MV-4-11 (cell line): ENCODE data around the gene LTBP2.
A peak's percentile ranks its signal among the peaks of the same experiment; 100 is the strongest.

Experiments
- DNase-seq: peaks from one replicate; lab custom pipeline; 2025; lab: John Stamatoyannopoulos, UW

Gene LTBP2

DNA sequence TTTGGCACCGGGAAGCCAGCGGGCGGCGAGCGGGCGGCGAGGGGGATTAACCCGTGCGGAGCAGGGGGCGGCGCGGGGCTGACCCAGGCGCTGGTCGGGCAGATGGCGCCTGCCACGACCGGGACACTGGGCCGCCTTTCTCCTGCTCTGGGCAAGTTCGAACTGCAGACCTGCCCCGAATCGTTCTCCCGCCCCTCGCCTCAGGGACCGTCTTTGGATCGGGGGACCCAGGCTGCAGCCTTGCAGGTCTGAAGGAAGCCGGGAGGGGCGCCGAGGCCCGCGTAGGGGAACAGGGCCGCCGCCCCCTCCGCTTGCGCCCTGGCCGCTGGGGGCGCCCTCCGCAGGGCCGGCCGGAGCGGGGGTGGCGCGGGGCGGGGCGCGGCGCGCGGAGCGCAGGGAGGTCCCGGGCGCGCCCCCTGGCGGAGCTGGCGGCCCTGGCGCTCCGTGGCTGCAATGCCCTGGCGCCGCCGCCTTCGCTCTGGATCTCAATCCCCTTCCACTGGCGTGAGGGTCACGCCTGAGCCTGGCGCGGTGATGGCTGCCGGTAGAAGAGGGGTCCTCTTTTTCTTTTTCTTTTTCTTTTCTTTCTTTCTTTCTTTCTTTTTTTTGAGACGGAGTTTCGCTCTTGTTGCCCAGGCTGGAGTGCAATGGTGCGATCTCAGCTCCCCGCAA is 449 bp upstream of the LTBP2 start:
- DNase-seq = peak; percentile 13

DNA sequence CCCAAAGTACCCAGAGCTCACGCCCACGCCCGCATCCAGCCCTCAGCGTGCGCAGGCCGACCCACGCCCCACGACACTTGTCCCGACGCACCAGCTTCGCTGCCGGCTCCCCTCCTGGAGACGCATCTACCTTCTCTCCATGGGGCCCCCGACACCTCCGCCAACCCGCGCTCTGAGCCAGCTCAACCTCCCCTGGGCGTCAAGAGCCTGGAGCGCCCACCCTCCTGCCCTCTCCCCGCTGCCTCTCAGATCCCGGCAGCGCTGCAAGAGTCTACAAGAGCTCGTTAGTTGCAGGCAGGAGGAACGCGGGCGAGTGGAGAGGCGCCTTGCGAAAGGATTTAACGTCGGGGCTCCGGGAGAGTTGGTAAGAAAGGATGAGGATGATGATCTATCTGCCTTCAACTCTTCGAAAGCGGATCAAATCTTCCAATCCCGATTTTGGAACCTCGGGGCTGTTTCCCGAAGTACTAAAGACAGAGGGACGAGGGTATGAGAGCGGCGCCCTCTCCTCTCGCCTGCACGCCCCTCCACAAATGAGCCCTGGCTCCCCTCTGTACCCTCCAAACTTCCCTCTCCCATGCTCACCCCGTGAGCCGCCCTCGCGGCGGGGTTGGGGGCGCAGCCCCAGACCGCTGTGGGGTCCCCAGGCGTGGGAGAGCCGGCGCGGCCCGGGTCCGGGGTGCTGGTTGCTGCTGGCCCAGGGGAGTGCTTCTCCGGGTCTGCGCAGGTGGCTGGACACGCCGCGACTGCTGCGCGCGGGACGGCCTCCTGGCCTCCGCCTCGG is 979 bp downstream of the LTBP2 start:
- DNase-seq = no peak

DNA sequence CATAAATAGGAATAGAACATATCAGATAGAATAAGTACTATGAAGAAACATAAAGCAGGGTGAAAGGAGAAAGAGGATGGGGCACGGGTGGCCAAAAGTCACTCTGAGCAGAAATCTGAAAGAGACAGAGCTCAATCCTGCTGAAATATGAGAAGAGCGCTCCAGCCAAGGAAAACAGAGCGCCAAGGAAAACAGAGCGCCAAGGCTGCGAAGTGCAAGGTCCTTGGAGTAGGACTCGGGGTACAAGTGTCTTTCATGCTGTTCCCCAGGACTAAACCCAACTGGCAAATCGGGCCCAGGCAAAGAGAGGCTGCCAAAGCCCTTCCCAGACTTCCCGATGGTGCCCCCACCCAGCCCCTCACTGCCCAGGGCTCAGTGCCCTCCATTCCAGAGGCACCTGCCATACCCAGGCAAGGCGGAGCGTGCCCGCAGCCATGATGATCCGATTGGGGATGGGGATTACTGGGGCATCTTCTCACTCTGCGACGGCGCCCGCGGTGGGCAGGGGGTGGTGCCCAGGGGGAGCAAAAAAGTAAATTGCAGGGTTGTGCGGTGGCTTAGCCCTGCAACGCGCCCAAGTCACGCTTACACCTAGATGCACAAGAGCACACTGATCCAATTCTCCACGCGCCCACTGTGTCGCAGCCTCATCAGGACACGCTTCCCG is 1.7 kb downstream of the LTBP2 start:
- no peak for DNase-seq

DNA sequence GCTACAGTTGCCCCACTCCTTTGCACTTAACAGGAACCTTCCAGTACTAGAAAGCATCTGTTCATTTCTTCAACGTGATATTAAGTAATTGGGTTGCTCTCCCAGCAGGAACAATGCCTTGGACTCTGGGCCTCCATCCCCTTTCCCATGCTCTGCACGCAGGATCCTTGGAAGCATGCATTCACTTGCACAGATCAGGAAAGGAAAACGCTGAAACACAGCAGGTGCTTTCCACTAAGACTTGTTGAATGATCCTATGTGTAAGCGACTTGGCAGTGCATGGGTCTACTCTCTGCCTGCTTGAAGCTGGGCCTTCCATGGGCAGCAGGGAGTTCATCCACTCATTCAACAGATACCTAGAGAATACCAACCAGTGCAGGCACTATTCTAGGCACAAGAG is 2.3 kb downstream of the LTBP2 start:
- no peak for DNase-seq

DNA sequence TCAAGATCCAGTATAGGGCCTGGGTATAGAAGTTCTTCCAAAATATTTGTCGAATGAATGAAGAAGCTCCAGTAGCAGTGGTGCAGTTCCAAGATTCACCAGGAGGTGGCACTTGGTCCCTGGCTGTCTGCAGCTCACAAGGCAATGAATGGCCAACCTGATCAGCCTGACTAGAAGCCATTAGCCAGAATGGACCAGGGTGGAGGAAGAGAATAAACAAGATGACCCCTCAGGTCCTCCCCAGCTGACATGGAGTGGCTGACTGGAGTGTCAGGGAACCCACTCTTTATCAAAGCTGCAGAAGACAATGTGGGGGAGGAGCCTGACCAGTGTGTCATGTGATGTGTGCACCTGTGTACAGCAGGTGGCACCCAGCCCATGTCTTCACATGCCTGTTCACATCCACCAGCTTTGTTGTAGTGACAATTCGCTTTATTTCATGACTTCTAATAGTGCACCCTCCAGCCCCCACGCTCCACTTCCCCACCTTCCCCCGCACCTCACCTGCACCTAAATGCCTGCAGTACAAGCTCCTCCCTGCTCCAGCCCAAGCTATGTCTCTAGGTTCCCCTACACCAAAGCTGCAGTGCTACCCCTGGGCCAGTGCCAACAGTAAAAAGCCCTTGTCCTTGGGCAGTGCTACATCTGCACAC is 3.0 kb downstream of the LTBP2 start:
- peak; percentile 77 for DNase-seq

DNA sequence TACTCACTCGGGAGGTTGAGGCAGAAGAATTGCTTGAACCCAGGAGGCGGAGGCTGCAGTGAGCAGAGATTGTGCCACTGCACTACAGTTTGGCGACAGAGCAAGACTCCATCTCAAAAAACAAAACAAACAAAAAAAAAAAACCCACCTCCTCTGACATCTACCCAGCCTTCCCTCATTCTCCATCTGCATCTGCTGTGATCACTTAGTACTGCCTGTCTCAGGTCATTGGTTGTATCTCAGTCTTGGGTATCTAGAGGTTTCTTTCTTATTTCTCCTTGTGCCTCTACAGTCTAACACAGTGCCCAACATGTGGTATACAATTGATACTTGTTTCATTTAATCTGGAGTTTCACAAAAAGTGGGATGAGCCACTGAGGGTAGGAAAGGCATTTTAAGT is 5.3 kb downstream of the LTBP2 start:
- no peak for DNase-seq

DNA sequence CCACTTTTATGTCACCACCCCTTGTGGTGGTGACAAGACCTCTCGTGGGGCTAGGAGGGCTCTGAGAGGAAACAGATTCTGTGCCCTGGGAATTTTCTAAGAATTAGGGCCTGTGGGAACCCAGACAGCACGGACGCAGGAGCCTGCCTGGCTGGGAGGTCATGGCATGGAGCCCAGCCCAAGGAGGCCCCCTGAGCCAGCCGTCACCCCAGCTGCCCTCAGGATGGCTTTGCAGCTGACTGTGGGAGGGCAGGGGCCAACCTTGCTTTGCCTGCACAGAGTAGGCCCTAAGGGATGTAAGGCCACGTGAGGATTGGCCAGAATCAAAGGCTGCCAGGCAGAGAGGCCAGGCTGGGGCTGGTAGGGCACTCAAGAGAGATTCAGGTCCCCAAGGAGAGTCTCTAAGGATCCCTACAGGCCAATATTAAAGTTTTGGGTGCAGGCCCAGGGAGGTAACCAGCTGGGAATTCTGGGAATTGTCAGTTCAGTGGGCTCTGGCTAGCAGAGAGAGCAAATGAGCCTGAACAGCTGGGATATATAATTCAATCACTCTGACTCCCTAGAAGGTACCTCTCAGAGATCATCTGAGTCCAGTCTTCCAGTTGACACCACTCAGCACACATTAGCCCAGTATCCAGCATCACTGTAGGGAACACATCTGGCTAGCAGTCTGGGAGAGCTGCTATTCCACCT is 6.4 kb downstream of the LTBP2 start:
- DNase-seq = no peak

DNA sequence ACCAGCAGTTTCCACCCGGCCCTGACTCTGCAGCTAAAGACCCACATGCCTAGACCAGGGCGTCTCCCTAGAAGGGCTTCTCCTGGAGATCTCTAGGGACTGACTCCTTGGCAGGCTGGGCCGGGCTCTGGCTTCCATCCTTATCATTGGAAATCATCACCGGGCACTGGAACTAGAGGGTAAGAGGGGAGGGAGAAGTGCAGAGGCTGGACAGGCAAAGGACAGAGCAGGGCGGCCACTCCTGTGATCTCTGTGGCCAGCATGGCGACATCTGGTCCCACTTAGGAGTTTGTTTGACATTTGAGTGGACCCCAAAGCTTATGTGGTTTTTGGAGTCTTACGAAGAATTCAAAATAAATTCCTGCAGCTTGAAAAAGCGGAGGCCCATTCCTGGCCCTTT is 7.1 kb downstream of the LTBP2 start:
- no peak for DNase-seq

DNA sequence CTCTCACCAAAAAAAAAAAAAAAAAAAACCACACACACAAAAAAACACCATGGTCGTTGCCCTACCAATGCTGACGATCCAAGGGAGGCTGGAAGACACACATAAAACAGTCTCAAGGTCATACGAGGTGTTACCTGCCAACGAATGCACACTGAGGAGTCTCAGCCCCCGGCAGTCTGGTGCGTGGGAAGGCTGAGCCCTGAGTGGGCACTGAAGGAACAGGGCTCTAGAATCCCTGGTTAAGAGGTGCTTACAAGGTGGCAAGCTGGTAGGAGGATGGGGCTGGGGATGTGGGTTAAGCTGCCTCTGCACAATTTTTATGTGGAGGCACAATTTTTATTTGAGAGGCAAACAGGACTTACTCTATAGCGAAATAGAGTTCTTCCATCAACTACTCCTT is 7.9 kb downstream of the LTBP2 start:
- no peak for DNase-seq

DNA sequence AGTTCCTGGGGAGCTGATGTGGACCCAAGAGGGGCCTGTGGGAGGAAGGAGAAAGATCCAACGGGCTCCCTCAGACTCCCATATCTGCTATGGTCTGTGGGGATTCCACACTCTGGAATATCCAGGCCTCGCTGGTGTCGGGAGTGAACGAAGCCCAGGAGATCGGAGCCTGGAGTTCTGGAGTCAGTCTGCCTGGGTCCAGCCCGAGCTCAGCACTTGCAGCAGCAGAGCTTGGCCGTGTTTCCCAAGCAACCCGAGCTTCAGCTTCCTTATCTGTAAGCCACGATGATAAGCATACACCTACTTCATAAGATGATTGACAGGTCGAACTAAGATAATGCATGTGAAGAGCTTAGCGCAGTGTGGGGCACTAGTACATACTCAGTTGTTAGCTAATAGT is 10.1 kb downstream of the LTBP2 start:
- DNase-seq = no peak

DNA sequence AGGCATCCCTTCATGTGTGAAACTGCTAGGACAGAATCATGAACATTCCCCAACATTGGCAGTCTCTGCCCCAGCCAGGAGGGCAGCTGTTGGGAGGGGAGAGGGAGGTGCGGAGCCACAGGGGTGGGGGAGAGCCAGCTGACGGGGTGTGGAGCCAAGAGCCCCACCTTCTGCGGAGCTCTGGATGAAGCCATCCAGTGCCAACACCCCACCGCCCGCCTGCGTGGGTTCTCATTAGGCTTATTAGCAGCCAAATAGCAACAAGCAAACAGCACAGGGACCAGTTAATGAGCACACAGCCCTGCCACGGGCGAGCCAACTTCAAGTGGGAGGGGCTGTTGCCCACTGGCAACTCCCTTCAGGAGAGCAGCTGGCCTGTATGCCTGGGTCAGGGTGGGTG is 12.1 kb downstream of the LTBP2 start:
- no peak for DNase-seq

DNA sequence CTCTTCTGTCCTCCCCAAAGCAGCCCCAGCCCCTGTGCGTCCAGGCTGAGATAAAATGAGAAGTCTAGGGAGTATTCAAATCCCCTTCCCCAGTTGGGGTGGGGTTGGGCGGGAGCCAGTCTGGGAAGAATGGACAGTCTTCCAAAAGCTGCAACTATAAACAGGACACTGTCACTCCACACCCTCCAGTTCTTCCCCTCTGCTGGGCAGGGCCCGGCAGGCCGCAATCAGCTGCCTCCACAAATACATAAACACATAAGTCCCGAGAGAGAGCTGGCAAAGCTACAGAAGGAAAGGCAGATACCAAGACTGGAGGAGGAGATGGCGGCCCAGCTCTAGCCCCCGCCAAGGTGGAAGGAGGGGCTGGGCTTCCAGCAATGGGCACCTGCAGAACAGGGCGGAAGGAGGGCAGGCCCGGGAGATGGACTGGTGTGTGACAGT is 12.7 kb downstream of the LTBP2 start:
- DNase-seq = no peak

DNA sequence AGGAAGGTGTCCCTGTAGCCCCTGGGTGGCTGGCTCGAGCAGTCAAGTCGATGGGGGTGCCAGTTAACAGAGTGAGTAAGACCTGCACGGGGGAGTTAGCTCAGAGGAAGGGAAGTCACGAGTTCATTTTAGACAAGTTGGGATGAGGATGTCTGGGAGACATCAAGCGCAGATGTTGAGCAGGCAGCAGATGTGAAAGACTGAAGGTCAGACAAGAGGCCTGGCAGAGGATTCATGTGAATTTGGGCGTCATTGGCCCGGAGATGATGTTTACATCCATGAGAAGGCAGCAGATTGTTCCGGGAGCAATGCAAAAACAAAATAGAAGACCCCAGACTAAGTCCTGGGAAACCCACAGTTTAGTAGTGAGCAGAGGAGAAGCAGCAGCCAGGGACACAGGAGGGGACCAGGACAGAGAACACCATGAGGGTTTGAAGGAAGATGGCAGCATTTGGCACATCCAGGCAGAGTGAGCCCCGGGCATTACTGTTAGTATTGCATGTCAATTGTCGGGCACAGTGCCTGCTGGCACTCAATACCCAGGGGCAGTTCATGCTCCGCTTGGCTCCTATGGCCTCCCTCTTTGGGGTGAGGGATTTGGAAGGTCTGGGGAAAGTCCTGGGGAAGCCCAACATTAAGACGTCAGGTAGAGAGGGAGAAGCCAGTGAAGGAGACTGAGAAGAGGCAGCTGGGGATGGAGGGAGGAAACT is 15.1 kb downstream of the LTBP2 start:
- DNase-seq = no peak

DNA sequence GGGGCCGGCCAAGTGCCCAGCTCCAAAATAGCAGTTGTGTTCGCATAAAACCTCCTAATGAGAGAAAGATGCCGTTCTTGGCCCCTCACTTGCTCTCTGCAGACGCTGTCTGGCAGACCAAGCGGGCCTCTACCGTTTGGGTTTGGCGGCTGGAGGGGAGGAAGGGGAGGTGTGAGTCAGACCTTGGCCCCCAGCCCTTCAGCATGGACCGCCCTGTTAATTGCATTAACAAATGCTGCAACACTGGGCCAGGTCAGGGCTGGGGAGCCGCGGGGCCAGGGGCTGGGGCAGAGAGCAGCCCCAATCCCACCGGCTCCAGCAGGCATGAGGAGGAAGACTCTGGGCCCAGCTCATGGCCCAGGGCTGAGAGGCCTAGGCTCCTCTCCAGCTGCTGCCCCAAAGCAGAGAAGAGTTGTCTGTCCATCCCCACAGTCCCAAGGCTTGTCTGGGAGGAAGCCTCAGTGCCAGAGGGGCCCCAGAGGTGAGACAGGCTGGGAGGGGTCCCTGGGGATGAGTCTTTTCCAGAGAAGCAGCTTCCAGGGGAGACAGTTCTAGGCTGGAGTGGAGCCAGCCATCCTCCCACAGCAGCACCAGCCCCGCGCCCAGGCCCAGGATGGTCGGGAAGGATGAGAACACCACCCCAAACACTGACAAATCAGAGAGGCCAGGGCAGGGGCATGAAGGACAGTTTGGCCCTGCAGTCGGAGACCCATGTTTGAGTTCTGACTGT is 16.9 kb downstream of the LTBP2 start:
- DNase-seq = no peak

DNA sequence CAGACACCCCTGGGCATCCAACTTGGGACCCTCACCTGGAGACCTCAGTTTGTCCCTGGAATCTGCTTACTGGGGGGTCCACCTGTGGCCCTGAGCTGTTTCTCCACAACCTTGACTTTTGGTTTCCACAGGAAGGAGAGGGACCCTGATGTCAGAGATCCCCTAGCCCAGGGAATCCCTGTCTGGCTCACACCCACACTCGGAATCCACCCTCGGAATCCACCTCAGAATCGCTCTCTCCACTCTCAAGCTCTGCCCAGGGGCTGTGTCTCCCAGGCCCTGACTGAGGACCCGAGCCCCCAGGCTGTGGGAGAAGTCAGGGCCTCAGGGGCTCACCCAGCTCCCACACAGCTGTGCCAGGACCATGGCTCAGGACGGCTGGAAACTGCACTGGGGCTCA is 17.4 kb downstream of the LTBP2 start:
- DNase-seq = no peak

DNA sequence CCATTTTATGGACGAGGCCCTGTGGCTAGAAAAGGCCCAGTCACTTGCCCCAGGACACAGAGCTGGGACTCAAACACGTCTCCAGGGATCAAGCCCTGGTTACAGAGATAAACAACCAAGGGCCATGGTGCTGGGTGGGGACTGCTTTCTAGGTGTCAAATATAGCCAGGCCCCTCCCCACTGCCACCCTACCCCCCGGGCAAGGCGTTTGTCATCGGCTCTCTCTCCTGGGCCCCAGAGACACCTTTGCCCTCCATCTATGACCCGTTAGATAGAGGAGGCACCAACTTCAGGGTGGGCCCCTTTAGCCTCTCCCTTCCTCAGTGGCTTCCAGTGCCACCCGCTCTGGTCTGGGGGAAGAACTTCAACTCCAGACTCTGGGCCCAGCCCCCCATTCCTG is 18.0 kb downstream of the LTBP2 start:
- no peak for DNase-seq

DNA sequence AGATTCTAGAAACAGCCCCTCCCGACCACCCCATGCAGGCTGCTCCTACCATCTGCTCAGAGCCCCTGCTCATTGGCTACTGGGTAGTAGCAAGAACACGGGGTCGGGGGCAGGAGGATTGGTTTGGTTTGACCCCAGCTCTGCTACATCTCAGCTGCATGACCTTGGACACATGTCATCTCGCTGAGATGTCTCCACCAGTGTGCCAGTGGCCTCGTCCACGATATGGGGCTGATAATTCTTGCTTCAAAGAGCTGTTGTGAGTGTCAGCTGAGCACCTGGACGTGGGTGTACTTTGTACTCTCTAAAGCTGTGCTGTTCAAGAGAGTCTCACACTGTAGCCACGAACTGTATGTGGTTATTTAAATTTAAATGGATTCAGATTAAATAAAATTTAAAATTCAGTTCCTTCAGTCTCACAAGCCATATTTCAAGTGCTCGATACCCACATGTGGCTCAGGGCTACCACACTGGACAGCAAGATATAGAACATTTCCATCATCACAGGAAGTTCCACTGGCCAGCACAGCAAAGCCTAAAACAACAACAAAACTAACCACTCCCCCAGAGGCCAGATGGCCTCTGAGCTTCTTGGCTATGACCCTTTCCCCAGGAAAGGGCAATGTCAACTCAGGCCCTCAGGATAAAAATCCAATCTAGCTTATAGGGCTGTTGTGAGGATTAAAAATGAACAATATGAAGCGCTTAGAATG is 18.6 kb downstream of the LTBP2 start:
- DNase-seq = no peak

DNA sequence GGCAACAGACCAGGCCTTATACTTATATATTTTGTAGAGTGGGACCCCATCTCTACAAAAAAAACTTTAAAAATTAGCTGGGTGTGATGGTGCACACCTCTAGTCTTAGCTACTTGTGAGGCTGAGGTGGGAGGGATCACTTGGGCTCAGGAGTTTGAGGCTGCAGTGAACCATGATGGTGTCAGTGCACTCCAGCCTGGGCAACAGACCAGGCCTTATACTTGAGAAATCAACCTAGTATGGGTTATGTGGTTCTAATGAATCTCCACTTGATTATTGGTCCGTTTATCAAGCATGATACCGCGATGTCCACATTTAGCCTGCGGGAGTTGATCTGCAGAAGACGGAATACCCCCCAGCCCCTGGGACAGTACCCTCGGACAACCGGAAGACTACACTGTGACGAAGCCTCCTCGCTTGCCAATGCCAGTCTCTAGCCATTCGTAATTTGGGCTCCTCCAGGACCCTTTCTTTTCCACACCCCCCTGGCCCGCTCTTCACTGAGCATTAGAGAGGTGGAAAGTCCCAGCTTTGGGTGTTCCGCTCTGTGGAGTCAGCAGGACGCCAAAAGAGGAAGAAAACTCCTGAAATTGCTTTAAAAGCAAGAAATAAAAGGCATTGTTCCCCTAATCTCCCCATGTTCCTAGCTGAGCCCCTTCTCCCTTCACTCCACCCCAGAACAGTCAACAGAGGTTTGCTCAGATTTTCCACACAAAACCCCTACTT is 19.4 kb downstream of the LTBP2 start:
- DNase-seq = peak; percentile 22

DNA sequence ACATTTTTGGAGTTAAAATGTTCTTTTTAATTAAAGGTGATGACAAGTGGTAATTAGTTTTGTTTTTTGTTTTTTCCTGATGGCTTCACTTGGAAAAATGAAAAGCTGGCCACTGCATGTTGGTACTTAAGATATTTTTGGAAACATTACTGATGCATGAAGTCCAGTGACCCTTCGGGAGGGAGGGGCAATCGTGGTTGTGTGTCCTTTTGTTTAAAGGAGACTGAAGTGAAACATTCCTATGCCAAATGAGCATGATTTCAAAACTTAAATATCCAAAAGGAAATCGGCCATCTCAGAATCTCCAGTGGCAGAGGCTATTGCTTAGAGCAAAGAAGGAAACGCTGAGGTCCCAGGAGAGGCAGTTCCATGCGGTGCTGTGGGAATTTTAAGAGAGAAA is 20.1 kb downstream of the LTBP2 start:
- no peak for DNase-seq
